Activated CD8-positive, alpha-beta memory T cell treated with anti-CD3 and anti-CD28 coated beads, Interleukin-2, amount 50 U/mL, for 4 hours (primary cell): Measurements from ENCODE around the gene IL1RAP.

ENCODE experiments used
- DNase-seq: peaks from one replicate; pipeline ENCODE4 v3.0.0-alpha.2; 2020

Gene IL1RAP

DNA sequence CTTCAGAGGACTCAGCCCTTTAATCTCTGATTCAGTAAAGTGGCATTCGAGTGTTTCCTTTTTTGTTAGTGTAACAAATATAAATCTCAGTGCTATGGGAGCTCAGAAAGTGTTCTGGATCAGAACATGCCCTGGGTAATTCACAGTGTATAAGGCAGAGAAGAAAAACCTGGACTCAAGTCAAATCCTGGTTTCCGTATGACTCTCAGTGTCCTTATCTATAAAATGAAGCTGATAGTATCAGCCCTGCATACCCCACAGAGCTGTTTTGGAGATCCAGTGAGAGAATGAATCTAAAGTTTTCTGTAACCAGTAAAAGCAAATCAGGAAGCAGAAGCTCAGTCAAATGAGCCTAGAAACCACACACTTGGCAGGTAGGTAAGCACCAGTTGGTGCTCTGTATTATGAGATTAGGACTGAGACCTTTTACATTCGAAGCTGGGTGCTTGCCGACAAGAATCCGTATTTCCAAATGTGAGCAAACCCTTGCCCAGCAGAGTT is 67.2 kb downstream of the IL1RAP start:
- DNase-seq = no peak

DNA sequence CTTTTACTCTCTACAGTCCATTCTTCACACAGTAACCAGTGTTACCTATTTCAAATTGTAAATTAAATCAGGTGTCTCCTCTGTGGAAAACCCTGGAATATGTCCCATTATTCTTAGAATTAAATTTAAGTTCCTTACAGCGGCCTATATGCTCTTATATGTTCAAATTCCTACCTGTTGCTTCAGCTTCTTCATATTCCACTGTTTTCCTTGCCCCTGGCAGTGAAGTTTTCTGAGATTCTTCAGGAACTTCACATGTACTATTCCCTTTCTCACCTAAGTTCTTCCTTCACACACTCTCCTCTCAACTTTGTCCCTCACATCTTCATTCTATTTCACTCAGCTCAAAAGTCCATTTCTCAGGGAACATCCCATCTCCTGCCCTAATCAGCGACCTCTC is 68.8 kb downstream of the IL1RAP start:
- DNase-seq = no peak

DNA sequence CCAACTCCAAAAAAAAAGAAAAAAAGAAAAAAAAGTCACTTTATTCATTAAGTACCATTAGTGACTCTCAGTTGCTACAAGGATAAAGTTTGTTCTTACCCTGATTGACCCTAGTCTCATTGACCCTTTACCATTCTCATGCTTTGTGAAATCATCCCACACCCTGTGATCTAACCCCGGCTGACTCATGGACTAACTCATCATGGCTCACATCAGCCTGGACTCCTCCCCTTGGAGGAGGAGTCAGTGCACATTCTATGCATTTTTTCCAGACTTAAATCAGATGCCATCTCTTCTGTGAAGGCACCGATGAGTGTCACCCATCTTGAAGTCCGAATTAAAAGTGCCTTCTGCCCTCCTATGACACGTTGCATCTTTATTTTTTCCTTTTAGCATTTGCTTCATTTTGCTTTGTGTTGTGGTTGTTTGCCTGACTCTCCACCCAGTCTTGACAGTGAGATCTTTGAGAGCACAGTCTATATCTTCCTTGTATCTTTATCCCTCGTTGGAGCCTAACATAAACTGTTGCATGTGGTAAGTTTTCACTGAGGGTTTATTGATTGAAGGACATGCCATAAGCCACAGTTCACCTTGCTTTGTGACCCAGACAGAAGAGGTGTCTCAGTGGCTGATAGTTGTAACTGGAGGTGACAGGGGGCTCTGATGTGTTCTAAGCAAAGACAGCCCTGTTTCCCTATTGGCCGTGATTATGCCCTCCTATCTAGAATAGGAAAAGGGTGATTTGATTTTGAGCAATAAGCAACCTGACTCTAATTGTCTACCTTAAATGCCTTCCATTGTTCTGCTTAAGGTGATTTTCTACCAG is 72.1 kb downstream of the IL1RAP start:
- DNase-seq = peak; percentile 23

- DNase-seq = peak; percentile 24
These were observed 72.7 kb downstream of the IL1RAP start for GRCh38 chr3:190586631-190587011.

DNA sequence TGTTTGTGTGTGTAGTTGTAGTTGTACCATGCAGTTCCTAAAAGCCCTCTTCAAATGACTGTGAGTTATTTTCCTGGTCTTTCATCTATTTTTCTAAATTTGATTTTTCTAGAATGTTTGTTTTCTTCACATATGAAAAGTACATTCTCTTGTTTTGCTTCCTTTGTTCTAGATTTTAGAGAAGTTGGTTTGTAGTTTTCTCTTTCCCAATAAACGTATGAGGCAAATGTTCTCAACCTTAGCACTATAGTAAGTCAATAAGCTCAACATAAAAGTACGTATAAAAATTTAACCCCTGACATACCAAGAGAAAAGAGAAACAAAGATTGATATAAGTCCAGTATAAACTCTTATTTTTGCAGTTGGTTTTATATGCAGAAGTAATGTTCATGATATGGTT is 74.7 kb downstream of the IL1RAP start:
- DNase-seq = no peak

DNA sequence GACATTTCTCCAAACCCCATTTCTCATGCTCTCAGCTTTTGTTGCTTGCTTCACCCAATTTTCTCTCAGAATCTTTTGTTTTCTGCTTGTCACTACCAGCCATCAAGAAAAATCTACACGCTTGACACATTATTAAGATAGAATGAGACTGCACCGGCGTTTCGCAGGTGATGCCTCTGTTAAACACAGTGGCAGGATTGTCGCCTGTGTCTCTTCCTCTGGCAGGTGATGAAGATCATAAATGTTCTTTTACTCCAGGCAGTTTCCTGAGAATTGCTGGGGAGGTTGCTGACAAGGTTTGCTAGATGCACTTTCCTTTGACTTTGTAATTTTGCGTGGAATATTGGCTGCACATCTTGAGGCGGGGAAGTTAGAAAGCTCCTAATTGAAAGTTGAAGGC is 75.4 kb downstream of the IL1RAP start:
- DNase-seq = no peak

DNA sequence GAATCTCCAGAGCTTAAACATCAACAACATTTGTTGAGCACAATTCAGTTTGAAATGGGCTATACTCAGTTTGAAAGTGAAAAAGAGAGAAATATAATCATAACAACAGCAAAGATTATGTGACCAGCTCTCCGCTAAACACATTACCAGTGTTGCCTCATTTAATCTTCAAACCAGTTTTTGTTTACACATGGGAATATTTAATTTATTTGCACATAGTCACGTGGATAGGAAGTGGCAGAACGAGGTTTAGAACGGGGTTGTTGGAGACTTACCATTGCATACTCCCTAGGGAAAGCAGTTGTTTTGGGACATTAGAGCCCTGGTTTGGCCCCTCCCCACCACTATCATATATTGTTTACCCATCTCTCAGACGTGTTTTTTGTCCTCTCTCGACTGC is 77.2 kb downstream of the IL1RAP start:
- DNase-seq = no peak

GRCh38 chr3:190593075-190593474 is 79.2 kb downstream of the IL1RAP start:
- DNase-seq = no peak

GRCh38 chr3:190594171-190594570 is 80.3 kb downstream of the IL1RAP start:
- DNase-seq = no peak

GRCh38 chr3:190595179-190595795 is 81.4 kb downstream of the IL1RAP start:
- no peak for DNase-seq

DNA sequence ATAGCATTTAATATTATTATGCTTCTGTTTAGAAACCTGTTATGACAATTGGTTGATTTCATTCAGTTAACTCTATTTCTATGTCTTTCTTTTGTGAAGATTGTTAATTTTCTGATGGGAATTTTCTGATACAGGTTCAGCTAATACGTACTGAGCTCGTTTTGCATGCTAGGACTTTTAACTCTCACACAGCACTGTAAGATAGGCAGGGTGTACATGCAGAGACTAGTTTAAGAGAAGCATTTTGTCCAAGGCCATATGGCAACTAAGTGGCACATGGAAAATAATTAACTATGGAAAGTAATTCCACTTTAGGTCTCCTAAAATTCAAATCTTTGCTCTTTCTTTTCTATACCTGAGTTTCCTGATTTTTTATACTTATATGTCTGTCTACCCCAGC is 81.9 kb downstream of the IL1RAP start:
- DNase-seq = no peak

DNA sequence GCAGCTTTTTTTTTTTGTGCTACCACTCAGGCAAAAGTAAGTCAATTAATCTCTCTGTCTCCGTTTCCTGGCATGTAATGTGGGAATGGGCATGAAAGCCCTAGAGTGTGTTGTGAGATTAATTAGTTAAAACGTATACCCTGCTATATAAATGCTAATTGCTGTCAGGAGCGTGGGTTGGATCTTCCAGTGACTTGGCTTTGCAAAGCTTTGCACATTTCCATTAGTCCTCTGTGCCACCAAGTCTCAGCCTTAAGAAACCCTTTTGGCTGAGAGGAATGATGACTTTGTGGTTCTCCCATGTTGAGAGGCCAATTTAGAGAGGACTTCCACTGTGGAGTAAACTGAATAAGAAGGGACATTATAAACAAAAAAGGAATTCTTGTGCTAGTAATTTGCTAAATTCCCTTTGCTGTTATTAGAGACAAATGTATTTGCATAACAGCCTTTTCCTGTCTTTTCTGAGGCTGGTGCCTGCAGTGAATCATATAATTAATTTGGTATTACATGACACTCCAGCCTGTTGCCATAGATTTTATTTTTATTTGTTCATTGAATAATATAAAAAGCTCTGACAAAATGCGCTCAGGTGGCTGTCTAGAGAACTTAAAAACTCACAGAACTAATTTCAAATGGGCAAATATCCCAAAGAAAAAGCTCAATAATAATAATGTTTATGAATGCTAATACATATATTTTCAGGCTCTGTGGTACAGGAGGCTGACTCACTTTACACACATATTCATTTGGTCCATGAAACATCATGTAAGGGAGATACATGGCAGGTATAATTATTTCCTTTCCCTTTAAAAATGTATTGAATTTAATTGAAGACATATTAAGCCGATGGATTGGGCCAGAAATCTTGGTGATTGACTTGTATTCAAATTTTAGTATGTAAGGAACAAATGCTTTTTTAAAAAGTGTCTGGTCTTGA is 82.7 kb downstream of the IL1RAP start:
- DNase-seq = no peak

DNA sequence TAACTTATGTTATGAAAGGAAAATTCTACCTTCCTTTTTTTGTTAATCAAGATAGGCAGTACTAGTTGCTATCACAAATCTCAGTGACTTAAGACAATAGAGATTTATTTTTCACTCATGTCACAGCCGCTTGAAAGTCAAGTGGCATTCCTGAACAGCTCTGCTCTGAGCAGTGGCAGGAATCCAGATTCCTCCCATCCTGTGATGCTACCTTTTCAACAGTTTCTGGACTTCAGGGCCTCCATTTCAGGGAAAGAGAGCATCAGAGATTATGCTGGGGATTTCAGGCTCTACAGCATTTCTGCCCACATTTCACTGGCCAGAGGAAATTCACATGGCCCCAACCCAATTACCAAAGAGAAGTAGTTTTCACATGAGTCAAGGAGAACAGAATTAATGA is 83.4 kb downstream of the IL1RAP start:
- DNase-seq = no peak

DNA sequence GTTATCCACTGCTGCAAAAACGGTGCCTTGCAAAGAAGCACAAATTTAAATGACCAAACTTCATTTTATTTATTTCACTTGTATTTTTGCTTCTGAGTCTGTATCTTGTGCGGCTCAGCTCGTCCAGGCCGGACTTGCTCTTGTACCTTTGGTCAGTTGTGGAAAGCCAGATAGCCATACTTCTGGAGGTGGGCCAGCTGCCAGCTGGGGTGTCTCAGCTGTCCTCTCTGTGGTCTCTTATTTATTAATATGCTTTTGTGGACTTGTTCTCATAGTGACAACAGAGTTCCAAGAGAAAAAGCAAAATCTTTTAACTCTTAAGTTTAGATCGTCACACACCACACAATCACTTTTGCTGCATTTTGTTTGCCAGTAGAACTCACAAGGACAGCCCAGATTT is 87.7 kb downstream of the IL1RAP start:
- DNase-seq = no peak

- DNase-seq = no peak
These were observed 91.5 kb downstream of the IL1RAP start for GRCh38 chr3:190605385-190605784.

- DNase-seq = no peak
These were observed 92.7 kb downstream of the IL1RAP start for GRCh38 chr3:190606596-190606995.

- no peak for DNase-seq
These were observed 93.1 kb downstream of the IL1RAP start for GRCh38 chr3:190607021-190607420.

GRCh38 chr3:190608850-190609589 is 95.1 kb downstream of the IL1RAP start:
- DNase-seq = no peak

- no peak for DNase-seq
These were observed 100.6 kb downstream of the IL1RAP start for GRCh38 chr3:190614226-190615059.

GRCh38 chr3:190615060-190615384 is 101.1 kb downstream of the IL1RAP start:
- DNase-seq = no peak

DNA sequence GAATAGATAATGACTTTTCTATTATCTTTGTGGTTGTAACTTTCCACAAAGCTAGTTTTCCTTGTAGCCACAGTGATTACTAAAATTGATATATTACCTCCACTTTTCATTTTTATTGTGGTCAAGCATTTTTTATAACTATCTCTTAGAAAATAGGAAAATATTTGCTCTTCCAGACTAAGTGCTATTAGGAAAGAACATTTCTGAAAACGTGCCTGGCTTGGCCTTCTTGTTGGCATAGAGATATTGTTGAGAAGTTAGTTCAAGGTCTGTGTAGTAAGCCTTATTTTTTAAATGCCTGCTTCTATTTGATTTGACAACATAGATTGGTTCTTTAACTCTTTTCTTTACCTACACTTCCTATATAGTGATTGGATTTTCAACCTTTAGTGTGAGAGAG is 101.7 kb downstream of the IL1RAP start:
- DNase-seq = no peak

DNA sequence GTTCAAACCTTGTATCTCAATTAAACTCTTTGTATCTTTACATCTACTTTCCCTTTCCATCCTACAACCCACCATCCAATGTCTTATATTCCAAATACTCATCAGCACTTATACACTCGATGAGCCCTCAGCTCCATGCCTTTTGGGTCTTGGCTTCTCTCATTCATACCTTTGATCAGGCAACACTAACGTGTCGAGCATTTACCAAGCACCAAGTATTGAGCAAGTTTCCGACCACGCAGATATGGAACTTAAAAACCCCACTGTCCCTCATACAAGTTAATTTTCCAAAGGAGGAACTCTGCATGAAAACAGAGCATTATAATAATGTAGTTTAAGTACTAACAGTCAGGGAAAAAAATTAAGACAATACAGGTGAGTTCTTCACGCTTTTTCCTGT is 102.8 kb downstream of the IL1RAP start:
- no peak for DNase-seq
